Mucosa of descending colon (tissue), 3 donors: Measurements from ENCODE around the gene TTBK2. TPM values are rescaled to one million over a fixed set of nuclear protein-coding genes. Genes with fewer than 3 reads are reported as not detected.

ENCODE experiments used
- ATAC-seq: fragments of 200-7000 bp; cut with Tn5 transposase; one replicate; pipeline ENCODE4 v1.9.1; 2020; ENCODE audit warnings: mild to moderate bottlenecking, moderate library complexity
- DNase-seq, 3 donors: peaks; one replicate each; pipeline ENCODE4 v3.0.0-alpha.2; 2020
- H3K36me3 ChIP-seq: fragments of 200-600 bp; one replicate; pipeline ENCODE4 v1.8.0; 2021; ENCODE audit warnings: low read depth, mild to moderate bottlenecking
- H3K4me1 ChIP-seq: fragments of 200-600 bp; one replicate; pipeline ENCODE4 v1.8.0; 2021; ENCODE audit warnings: low read depth, mild to moderate bottlenecking
- H3K4me3 ChIP-seq: fragments of 200-600 bp; one replicate; pipeline ENCODE4 v1.8.0; 2021; ENCODE audit warnings: mild to moderate bottlenecking
- H3K9me3 ChIP-seq: fragments of 200-600 bp; one replicate; pipeline ENCODE4 v1.8.0; 2021; ENCODE audit warnings: mild to moderate bottlenecking
- CTCF ChIP-seq: fragments of 200-600 bp; IDR thresholded peaks from one replicate; pipeline ENCODE4 v1.8.0; 2022; ENCODE audit warnings: antibody characterized with exemption, mild to moderate bottlenecking
- intact Hi-C, 2 donors: fragments of 100-400 bp; cut with DNase I in 1 of 2; cut with micrococcal nuclease in 1 of 2; formaldehyde crosslinking; loops; one replicate each; pipeline versions ENCODE4 v1.11.0 to v1.11.1; 2022; cut with DNase I, micrococcal nuclease
- total RNA-seq, 3 donors: library from RNA; stranded (reverse); fragmentation: NEBNext Ultra II Directional in 2 of 3; extraction: Animal tissue kit (Norgen Biotek cat#: 25700) in 2 of 3; gene quantifications; one replicate each; pipeline versions ENCODE4 v1.2.1 to v1.2.4, GENCODE V29; 2021 to 2023
- donor health status: DM: no; HTN: no; CAD: no; lungs with moderate emphysema.
- donor health status: DM: no; HTN: no; CAD: no.
- donor health status: DM: no; HTN: yes; CAD: no.

The TTBK2 gene
- total RNA-seq, 3 donors from 2014 or later: 9.7 to 27.6 (median 11.4) TPM

DNA sequence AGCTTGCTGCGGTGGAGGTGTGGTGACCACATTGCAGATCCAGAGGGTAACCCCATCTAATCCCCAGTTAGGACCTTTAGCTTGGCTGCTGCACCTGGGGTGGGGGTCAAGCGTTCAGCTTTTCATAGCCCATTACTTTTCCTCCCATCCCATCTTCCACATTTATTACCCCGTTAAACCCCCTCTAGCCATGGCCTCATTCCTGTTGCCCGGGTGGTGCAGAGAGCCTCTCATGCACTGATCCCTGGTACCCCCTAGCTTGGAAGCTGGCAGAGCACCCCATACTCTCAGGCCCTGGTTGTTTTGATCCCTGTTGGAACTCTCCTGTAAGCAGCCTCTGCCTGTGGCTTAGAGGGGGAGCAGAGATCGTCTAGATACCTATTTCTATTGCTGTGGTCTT, 204.5 kb downstream of the TTBK2 start:
- TF ChIP-seq CTCF: no peak
- intact Hi-C loops: no loop called here
- Histone ChIP-seq H3K9me3 (no peaks in the 10 kb centered on the region), H3K4me3 (no peak overlapping the region), H3K36me3 (no peaks in the 10 kb centered on the region), H3K4me1 (no peaks in the 10 kb centered on the region)
- DNase-seq (no peak), ATAC-seq (no peak)

GRCh38 chr15:42712584-42712983, 208.0 kb downstream of the TTBK2 start:
- intact Hi-C loops: no loop called here
- Histone ChIP-seq H3K4me3 (no peak overlapping the region), H3K4me1 (no peaks in the 10 kb centered on the region), H3K9me3 (no peaks in the 10 kb centered on the region), H3K36me3 (no peaks in the 10 kb centered on the region)
- no peak for TF ChIP-seq CTCF
- DNase-seq (no peak), ATAC-seq (no peak)

- no peak for ATAC-seq
- Histone ChIP-seq H3K4me1 (no peaks in the 10 kb centered on the region), H3K4me3 (no peak overlapping the region), H3K9me3 (no peaks in the 10 kb centered on the region), H3K36me3 (no peaks in the 10 kb centered on the region)
- intact Hi-C loops: no loop called here
- DNase-seq: no peak
- TF ChIP-seq CTCF: no peak
Measured at GRCh38 chr15:42711746-42712145, 208.8 kb downstream of the TTBK2 start.

DNA sequence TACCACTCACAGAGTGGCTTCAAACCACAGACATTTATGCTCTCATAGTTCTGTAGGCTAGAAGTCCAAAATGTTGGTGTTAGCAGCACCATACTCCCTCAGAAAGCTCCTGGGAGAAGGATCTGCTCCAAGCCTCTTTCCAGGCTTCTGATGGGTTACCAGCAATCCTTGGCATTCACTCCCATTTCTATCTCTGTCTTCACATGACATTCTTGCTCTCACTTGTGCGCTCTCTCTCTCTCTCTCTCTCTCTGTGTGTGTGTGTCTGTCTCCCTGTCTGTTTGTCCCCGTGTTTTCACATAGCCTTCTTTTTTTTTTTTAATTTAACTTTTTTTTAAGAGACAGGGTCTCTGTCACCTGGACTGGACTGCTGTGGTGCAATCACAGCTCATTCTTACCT, 209.9 kb downstream of the TTBK2 start:
- intact Hi-C loops: no loop called here
- no peaks in the 10 kb centered on the region for H3K36me3 ChIP-seq

GRCh38 chr15:42707873-42708544, 212.6 kb downstream of the TTBK2 start:
- ATAC-seq (no peak), DNase-seq (no peak)
- intact Hi-C loops: loop anchor here (10.0 kb wide), 1 partner anchor 217 kb away; the partner anchor contains the start of gene TTBK2 (in 2 of the 2)
- H3K9me3 ChIP-seq: no peaks in the 10 kb centered on the region
- H3K4me1 ChIP-seq: no peaks in the 10 kb centered on the region
- H3K4me3 ChIP-seq: no peak overlapping the region
- no peaks in the 10 kb centered on the region for H3K36me3 ChIP-seq
- no peak for TF ChIP-seq CTCF

More for the DNA sequence above, 209.9 kb downstream of the TTBK2 start:
- Histone ChIP-seq H3K4me1 (no peaks in the 10 kb centered on the region), H3K4me3 (no peak overlapping the region), H3K9me3 (no peaks in the 10 kb centered on the region)
- TF ChIP-seq CTCF: no peak
- no peak for ATAC-seq
- DNase-seq: no peak
